Thyroid gland (tissue), 4 donors: ENCODE data around the gene PRRT1B. TPM values are rescaled to one million over a fixed set of nuclear protein-coding genes. Genes with fewer than 3 reads are reported as not detected.

Experiments
- DNase-seq, 2 donors: peaks; one replicate each; pipeline ENCODE4 v3.0.0-alpha.2; 2019
- H3K27ac ChIP-seq, 3 donors: fragments of 200-600 bp; sonication (generic); 1 replicate in 2 of 3; 2 replicates in 1 of 3; pipeline ENCODE4 v1.5.1; 2016 to 2019; ENCODE audit warnings: mild to moderate bottlenecking in 1 of 3, moderate library complexity in 1 of 3
- H3K27me3 ChIP-seq: fragments of 200-600 bp; sonication (generic); one replicate; pipeline ENCODE4 v1.5.1; 2019
- H3K36me3 ChIP-seq, 2 donors: fragments of 200-600 bp; sonication (generic); one replicate each; pipeline ENCODE4 v1.5.1; 2016 to 2019
- H3K4me1 ChIP-seq, 2 donors: fragments of 200-600 bp; sonication (generic); one replicate each; pipeline ENCODE4 v1.5.1; 2017 to 2019
- H3K4me3 ChIP-seq, 3 donors: fragments of 200-600 bp; sonication (generic); replicated peaks in 1 of 3; 1 replicate in 2 of 3; 2 replicates in 1 of 3; pipeline ENCODE4 v1.5.1; 2016; ENCODE audit warnings: mild to moderate bottlenecking in 1 of 3
- H3K9me3 ChIP-seq: fragments of 200-600 bp; sonication (generic); one replicate; pipeline ENCODE4 v1.5.1; 2017
- CTCF ChIP-seq, 6 experiments: fragments of 200-600 bp in 3 of 6; fragments of 450-650 bp in 3 of 6; sonication (generic) in 3 of 6; IDR thresholded peaks; one replicate each; pipeline ENCODE4 v1.5.1; 2016 to 2019; ENCODE audit warnings: antibody characterized with exemption in 6 of 6, mild to moderate bottlenecking in 2 of 6, inconsistent platforms in 1 of 6, moderate library complexity in 1 of 6
- POLR2A ChIP-seq, 2 donors: fragments of 450-650 bp; IDR thresholded peaks; one replicate each; pipeline ENCODE4 v1.6.1; 2017; ENCODE audit warnings: antibody characterized with exemption in 2 of 2, mild to moderate bottlenecking in 2 of 2, moderate library complexity in 1 of 2
- WGBS, 2 donors: methylation state at CpG; one replicate each; pipeline ENCODE4 v1.1.5; 2017; 5-methylcytosine and 5-hydroxymethylcytosine counted together
- intact Hi-C: fragments of 100-400 bp; cut with DNase I; formaldehyde crosslinking; loops from one replicate; pipeline ENCODE4 v1.15.1; 2023
- total RNA-seq, 4 donors: library from RNA; depleted of rRNA; stranded (reverse); fragments of >200 nt; gene quantifications; one replicate each; pipeline ENCODE4 v1.2.3, GENCODE V29; 2016

PRRT1B gene
- total RNA-seq, 4 donors from 2014 or later: not detected

- no peak overlapping the region for H3K4me3 ChIP-seq
- DNase-seq: no peak
- no peaks in the 10 kb centered on the region for H3K9me3 ChIP-seq
- WGBS, 2 donors: 92 to 93% methylated on average over 8 to 11 of the region's 17 CpGs
- H3K36me3 ChIP-seq: peaks cover 14 to 27% of the 10 kb centered on the region in 2 donors
- H3K4me1 ChIP-seq: no peaks in the 10 kb centered on the region
- no peak overlapping the region for H3K27ac ChIP-seq
- no peaks in the 10 kb centered on the region for H3K27me3 ChIP-seq
- no peak for TF ChIP-seq POLR2A (IDR thresholded peaks at IDR 0.05)
- TF ChIP-seq CTCF (IDR thresholded peaks at IDR 0.05): no peak
- intact Hi-C loops: no loop called here
These were observed 29.7 kb downstream of the PRRT1B start for GRCh38 chr9:131574730-131575640.

- Histone ChIP-seq H3K27me3 (no peaks in the 10 kb centered on the region), H3K27ac (no peak overlapping the region), H3K4me1 (no peaks in the 10 kb centered on the region), H3K4me3 (no peak overlapping the region), H3K9me3 (no peaks in the 10 kb centered on the region), H3K36me3 (peaks cover 26 to 36% of the 10 kb centered on the region in 2 donors)
- intact Hi-C loops: no loop called here
- TF ChIP-seq CTCF (IDR thresholded peaks at IDR 0.05): no peak
- no peak for TF ChIP-seq POLR2A (IDR thresholded peaks at IDR 0.05)
- no peak for DNase-seq
- WGBS, 2 donors: 87 to 94% methylated on average over 21 of the region's 23 CpGs
These were observed 30.9 kb downstream of the PRRT1B start for GRCh38 chr9:131575946-131576853.

- no peaks in the 10 kb centered on the region for H3K27me3 ChIP-seq
- peaks cover 31 to 35% of the 10 kb centered on the region in 2 donors for H3K36me3 ChIP-seq
- H3K27ac ChIP-seq: no peak overlapping the region
- TF ChIP-seq POLR2A (IDR thresholded peaks at IDR 0.05) (no peak), CTCF (IDR thresholded peaks at IDR 0.05) (no peak)
- WGBS, 2 donors: 83 to 86% methylated on average over 12 to 23 of the region's 25 CpGs
- intact Hi-C loops: no loop called here
- H3K9me3 ChIP-seq: no peaks in the 10 kb centered on the region
- no peaks in the 10 kb centered on the region for H3K4me1 ChIP-seq
- no peak for DNase-seq
- H3K4me3 ChIP-seq: no peak overlapping the region
These were observed 32.0 kb downstream of the PRRT1B start for GRCh38 chr9:131577005-131578000.

- Histone ChIP-seq H3K4me1 (no peaks in the 10 kb centered on the region), H3K27ac (no peak overlapping the region), H3K36me3 (peaks cover 34 to 41% of the 10 kb centered on the region in 2 donors), H3K4me3 (no peak overlapping the region), H3K9me3 (no peaks in the 10 kb centered on the region), H3K27me3 (no peaks in the 10 kb centered on the region)
- TF ChIP-seq POLR2A (IDR thresholded peaks at IDR 0.05) (no peak), CTCF (IDR thresholded peaks at IDR 0.05) (no peak)
- intact Hi-C loops: no loop called here
- 70 to 75% methylated on average over 11 to 13 of the region's 13 CpGs for WGBS, 2 donors
- DNase-seq: no peak
These were observed 32.7 kb downstream of the PRRT1B start for GRCh38 chr9:131578021-131578420.
